Measurements from ENCODE around the gene TLR6.

GRCh38 chr4:38780833-38781484 is 75.7 kb downstream of the TLR6 start:
- TF ChIP-seq MYC (IDR thresholded peaks at IDR 0.05; ENCODE audit: insufficient read depth, insufficient read length, insufficient replicate concordance, low read length, severe bottlenecking), result no peak
- TF ChIP-seq SP1 (IDR thresholded peaks at IDR 0.05; ENCODE audit: low read depth, low read length), result no peak
- TF ChIP-seq YY1 (IDR thresholded peaks at IDR 0.05; ENCODE audit: low read depth, low read length), result no peak
- TF ChIP-seq ZZZ3 (IDR thresholded peaks at IDR 0.05; ENCODE audit: control insufficient read depth, insufficient read length, low read depth), result no peak
- TF ChIP-seq CREB1 (IDR thresholded peaks at IDR 0.05; ENCODE audit: low read depth), result no peak
- no peak for TF ChIP-seq EZH2 (IDR thresholded peaks at IDR 0.05; ENCODE audit: borderline replicate concordance, control insufficient read depth, low read depth, low read length)
- no peak for TF ChIP-seq GABPA (IDR thresholded peaks at IDR 0.05; ENCODE audit: low read depth)
- TF ChIP-seq CTCF (IDR thresholded peaks at IDR 0.05 in 2 of 3, conservative IDR thresholded peaks at IDR 0.05 in 1 of 3; ENCODE audit: control insufficient read depth in 2 of 3, extremely low read depth in 1 of 3, insufficient read depth in 1 of 3, low read depth in 3 of 3, low read length in 3 of 3), result no peak
- TF ChIP-seq USF2 (IDR thresholded peaks at IDR 0.05; ENCODE audit: borderline replicate concordance, low read depth, low read length), result no peak
- no peak for TF ChIP-seq CHD1 (IDR thresholded peaks at IDR 0.05; ENCODE audit: low read depth, low read length)
- TF ChIP-seq POLR2A (IDR thresholded peaks at IDR 0.05; ENCODE audit: low read depth, low read length), result no peak
- no peak for TF ChIP-seq FOS (IDR thresholded peaks at IDR 0.05; ENCODE audit: borderline replicate concordance, extremely low read depth, insufficient read length)
